Body of pancreas (tissue), 4 donors: ENCODE data around the gene ZNF248.

Experiments
- POLR2A ChIP-seq, 3 donors: fragments of 450-650 bp; IDR thresholded peaks; one replicate each; pipeline ENCODE4 v1.6.1; 2016; ENCODE audit warnings: antibody characterized with exemption in 3 of 3, mild to moderate bottlenecking in 2 of 3
- TF ChIP-seq, protein P1 (sequence below), 7 experiments: fragments of 450-650 bp in 4 of 7; fragments of 200-600 bp in 3 of 7; sonication (generic) in 3 of 7; IDR thresholded peaks; one replicate each; pipeline ENCODE4 v1.5.1; 2016 to 2019; ENCODE audit warnings: antibody characterized with exemption in 7 of 7

DNA sequence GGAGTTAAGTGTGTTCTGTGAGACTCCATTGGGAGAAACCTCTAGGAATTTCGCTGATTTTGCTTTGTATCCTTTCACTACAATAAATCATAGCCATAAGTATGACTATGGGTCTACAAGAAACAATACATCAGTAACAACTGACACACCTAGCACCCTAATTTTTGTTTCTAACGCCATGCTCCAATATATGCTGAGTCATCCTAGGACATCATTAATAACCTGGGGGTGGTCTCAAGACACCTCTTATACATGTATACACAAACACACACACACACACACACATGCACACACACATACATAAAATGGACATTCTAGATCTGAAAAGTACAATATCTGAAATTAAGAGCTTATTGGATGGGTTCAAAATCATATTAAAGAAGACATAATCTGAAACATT, 18.2 kb downstream of the ZNF248 start:
- TF ChIP-seq, protein P1, sequence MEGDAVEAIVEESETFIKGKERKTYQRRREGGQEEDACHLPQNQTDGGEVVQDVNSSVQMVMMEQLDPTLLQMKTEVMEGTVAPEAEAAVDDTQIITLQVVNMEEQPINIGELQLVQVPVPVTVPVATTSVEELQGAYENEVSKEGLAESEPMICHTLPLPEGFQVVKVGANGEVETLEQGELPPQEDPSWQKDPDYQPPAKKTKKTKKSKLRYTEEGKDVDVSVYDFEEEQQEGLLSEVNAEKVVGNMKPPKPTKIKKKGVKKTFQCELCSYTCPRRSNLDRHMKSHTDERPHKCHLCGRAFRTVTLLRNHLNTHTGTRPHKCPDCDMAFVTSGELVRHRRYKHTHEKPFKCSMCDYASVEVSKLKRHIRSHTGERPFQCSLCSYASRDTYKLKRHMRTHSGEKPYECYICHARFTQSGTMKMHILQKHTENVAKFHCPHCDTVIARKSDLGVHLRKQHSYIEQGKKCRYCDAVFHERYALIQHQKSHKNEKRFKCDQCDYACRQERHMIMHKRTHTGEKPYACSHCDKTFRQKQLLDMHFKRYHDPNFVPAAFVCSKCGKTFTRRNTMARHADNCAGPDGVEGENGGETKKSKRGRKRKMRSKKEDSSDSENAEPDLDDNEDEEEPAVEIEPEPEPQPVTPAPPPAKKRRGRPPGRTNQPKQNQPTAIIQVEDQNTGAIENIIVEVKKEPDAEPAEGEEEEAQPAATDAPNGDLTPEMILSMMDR (IDR thresholded peaks at IDR 0.05): no peak
- no peak for TF ChIP-seq POLR2A (IDR thresholded peaks at IDR 0.05)
